Endothelial cell of umbilical vein (primary cell): Measurements from ENCODE around the gene C2CD4D.

ENCODE experiments used
- EZH2 ChIP-seq: IDR thresholded peaks from 2 replicates; pipeline ENCODE4 v1.6.1; 2012; ENCODE audit warnings: borderline replicate concordance, low read depth, mild to moderate bottlenecking, moderate library complexity, low read length, inconsistent platforms; ENCODE audit not compliant: severe bottlenecking
- MYC ChIP-seq: IDR thresholded peaks from one replicate; pipeline ENCODE4 v1.6.1; 2011; ENCODE audit warnings: mild to moderate bottlenecking, low read depth, low read length
- POLR2A ChIP-seq: IDR thresholded peaks from 2 replicates; pipeline ENCODE4 v1.6.1; 2012; ENCODE audit warnings: low read depth, mild to moderate bottlenecking, control low read depth, low read length
- TF ChIP-seq, protein P1 (sequence below), 2 donors: IDR thresholded peaks; 1 replicate in 1 of 2; 2 replicates in 1 of 2; pipeline ENCODE4 v1.5.1; 2011; ENCODE audit warnings: low read length in 2 of 2, mild to moderate bottlenecking in 2 of 2, moderate library complexity in 2 of 2, control low read depth in 1 of 2, inconsistent platforms in 1 of 2, low read depth in 1 of 2; ENCODE audit not compliant: insufficient read depth in 1 of 2; ENCODE audit errors: extremely low read depth in 1 of 2

DNA sequence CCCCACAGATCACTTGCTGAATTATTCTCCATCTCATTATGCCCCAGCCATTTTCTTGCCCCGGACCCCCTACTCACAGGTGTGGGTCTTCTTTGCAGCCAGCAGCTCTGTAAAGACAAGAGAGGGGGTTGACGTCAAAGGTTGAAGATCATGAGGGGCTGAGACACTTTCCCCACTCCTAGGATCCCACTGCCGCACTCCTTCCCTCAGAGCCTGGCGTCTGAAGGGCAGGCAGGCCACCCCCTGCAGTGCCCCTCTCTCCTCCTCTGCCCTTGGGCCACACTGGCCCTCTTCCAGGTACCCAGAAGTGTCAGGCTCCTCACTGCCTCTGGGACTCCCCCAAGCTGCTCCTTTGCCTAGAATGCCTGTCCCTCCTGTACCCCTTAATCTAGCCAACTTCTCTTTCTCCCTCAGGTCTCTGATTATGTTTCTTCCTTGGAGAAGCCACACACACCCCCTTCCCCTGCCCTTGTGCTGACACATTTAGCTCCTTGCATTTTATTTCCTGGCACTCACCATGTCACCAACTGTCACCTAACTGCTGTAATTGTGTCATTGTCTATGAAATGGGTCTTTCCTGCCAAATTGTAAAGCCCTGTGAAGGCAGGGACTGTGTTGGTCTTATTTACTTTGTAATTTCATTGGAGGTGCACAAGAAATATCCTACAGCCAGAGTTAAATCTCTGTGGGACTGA lies 10.1 kb downstream of the C2CD4D start:
- TF ChIP-seq EZH2 = no peak
- TF ChIP-seq POLR2A = no peak
- TF ChIP-seq, protein P1, sequence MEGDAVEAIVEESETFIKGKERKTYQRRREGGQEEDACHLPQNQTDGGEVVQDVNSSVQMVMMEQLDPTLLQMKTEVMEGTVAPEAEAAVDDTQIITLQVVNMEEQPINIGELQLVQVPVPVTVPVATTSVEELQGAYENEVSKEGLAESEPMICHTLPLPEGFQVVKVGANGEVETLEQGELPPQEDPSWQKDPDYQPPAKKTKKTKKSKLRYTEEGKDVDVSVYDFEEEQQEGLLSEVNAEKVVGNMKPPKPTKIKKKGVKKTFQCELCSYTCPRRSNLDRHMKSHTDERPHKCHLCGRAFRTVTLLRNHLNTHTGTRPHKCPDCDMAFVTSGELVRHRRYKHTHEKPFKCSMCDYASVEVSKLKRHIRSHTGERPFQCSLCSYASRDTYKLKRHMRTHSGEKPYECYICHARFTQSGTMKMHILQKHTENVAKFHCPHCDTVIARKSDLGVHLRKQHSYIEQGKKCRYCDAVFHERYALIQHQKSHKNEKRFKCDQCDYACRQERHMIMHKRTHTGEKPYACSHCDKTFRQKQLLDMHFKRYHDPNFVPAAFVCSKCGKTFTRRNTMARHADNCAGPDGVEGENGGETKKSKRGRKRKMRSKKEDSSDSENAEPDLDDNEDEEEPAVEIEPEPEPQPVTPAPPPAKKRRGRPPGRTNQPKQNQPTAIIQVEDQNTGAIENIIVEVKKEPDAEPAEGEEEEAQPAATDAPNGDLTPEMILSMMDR (IDR thresholded peaks at IDR 0.05; ENCODE audit: extremely low read depth in 1 of 2, insufficient read depth in 1 of 2, low read depth in 1 of 2, low read length in 2 of 2) = no peak
- no peak for TF ChIP-seq MYC
